GM12873 (cell line): Measurements from ENCODE around the gene DLGAP5.

ENCODE experiments used
- CTCF ChIP-seq: IDR thresholded peaks from 2 replicates; pipeline ENCODE4 v1.5.1; 2012; ENCODE audit warnings: low read depth, mild to moderate bottlenecking, moderate library complexity, low read length, control low read depth; ENCODE audit not compliant: insufficient read depth; ENCODE audit errors: missing control alignments

DLGAP5 gene

DNA sequence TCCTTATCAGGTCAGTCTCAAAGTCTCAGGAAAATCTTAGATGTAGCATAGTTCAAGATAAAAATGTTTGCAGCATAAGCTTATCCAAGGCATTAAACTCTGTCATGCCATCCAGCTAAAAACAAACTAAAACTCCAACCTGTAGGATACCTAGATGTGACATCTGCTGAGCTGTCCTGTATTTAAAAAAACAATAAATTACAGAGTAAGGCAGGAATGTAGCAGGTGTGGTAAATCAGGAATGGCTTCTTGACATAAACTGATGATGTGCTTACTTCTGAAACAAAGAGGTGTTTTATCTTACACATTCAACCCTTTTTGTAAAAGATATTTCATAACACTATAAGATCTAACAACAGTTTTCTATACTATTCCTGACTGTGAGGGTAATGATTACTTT is 30.6 kb upstream of the DLGAP5 start:
- no peak for TF ChIP-seq CTCF

- no peak for TF ChIP-seq CTCF
Measured at GRCh38 chr14:55221186-55221585, 29.8 kb upstream of the DLGAP5 start.

DNA sequence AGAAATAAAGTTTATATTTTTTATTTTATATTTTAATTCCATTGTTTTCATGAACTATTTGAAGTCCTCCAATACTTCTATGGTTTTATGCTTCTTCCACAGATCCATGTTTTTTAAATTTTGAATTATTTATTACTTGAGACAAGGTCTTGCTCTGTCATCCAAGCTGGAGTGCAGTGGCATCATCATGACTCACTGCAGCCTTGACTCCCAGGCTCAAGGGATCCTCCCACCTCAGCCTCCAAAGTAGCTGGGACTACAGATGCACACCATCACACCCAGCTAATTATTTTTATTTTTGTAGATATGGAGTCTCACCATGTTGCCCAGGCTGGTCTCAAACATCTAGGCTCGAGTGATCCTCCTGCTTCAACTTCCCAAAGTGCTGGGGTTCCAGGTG is 28.8 kb upstream of the DLGAP5 start:
- TF ChIP-seq CTCF, result no peak

GRCh38 chr14:55212634-55213033 is 21.2 kb upstream of the DLGAP5 start:
- no peak for TF ChIP-seq CTCF

DNA sequence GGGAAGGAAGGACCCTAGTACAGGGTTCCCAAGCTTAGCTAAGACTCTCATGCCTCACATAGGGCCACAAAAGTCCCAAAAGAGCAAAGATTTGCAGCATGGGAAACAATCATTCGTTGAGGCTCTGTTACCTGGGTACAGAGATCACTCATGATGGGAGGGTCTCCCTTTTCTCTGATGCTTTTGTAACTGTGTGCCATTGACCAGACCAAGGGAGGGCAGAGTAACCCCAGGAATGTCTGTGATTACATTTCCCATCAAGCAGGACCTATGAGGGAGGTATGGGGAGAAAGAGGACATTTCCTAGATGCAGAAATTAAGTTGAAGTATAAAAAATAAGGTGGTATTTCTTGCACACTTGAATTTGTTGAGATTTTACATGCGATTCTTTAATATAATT is 16.4 kb upstream of the DLGAP5 start:
- no peak for TF ChIP-seq CTCF

- TF ChIP-seq CTCF, result no peak
Measured at GRCh38 chr14:55206175-55206693, 14.8 kb upstream of the DLGAP5 start.

GRCh38 chr14:55201219-55202101 is 10.1 kb upstream of the DLGAP5 start:
- no peak for TF ChIP-seq CTCF
